Neuron (in vitro differentiated cells): ENCODE data around the gene ITM2A.

Source experiments
- H2AFZ ChIP-seq: one replicate; pipeline ENCODE4 v1.6.1; 2013; ENCODE audit warnings: low read depth, mild to moderate bottlenecking, inconsistent platforms, low read length, moderate library complexity
- H3K27me3 ChIP-seq: one replicate; pipeline ENCODE4 v1.6.1; 2013; ENCODE audit warnings: low read length; ENCODE audit not compliant: insufficient read depth
- H3K36me3 ChIP-seq: one replicate; pipeline ENCODE4 v1.6.1; 2013; ENCODE audit warnings: low read length; ENCODE audit not compliant: insufficient read depth
- H3K4me1 ChIP-seq: one replicate; pipeline ENCODE4 v1.6.1; 2013; ENCODE audit warnings: low read length; ENCODE audit not compliant: insufficient read depth
- H3K4me3 ChIP-seq: 2 replicates; pipeline ENCODE4 v1.5.1; 2013; ENCODE audit warnings: mild to moderate bottlenecking, low read length, moderate library complexity
- H3K9me3 ChIP-seq: one replicate; pipeline ENCODE4 v1.6.1; 2013; ENCODE audit warnings: low read length

The ITM2A gene

GRCh38 chrX:79367907-79368306 lies 773 bp upstream of the ITM2A start:
- Histone ChIP-seq H3K4me1 (no peaks in the 10 kb centered on the region), H3K9me3 (no peaks in the 10 kb centered on the region), H3K27me3 (peaks cover 11% of the 10 kb centered on the region), H2AFZ (no peak overlapping the region), H3K36me3 (no peaks in the 10 kb centered on the region), H3K4me3 (no peak overlapping the region)

DNA sequence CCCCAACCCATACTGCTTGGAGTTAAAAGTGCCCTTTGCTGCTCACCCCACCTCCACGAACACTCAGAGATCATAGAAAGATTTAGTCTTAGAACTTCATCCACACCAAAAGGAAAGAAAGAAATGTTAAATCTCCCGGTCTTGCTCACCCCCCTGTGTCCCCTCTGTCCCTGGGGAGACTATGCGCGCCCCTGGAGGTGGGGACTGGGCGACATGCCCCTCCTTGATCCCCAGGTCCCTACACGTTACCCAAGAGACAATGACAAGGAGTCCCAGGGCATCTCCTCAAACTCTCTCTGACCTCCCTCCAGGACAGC lies 620 bp downstream of the ITM2A start:
- peaks cover 11% of the 10 kb centered on the region for H3K27me3 ChIP-seq
- no peaks in the 10 kb centered on the region for H3K4me1 ChIP-seq
- no peaks in the 10 kb centered on the region for H3K9me3 ChIP-seq
- H3K36me3 ChIP-seq: no peaks in the 10 kb centered on the region
- no peak overlapping the region for H2AFZ ChIP-seq
- no peak overlapping the region for H3K4me3 ChIP-seq

- peaks cover 11% of the 10 kb centered on the region for H3K27me3 ChIP-seq
- no peak overlapping the region for H3K4me3 ChIP-seq
- no peaks in the 10 kb centered on the region for H3K36me3 ChIP-seq
- no peaks in the 10 kb centered on the region for H3K4me1 ChIP-seq
- no peaks in the 10 kb centered on the region for H3K9me3 ChIP-seq
- H2AFZ ChIP-seq: no peak overlapping the region
Observed at GRCh38 chrX:79365591-79365990, 1.5 kb downstream of the ITM2A start.

DNA sequence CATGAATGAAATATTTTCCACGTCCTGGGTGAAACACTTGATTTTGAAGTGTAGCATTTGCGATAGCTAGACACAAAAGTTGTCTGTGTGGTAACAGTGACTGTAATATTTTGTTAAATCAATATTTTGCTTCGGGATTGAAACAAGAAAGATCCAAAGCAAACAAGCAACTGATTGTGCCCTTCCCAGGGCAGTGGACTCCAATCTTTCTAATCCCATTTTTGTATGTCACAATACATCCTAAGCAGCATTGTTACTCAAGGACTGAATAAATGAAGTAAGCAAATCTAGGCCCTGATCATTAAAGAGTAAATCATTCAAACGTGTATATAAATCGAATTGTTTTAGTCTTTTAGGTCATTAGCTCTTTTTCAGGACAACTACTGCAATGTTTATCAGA lies 2.8 kb downstream of the ITM2A start:
- H3K4me1 ChIP-seq: no peaks in the 10 kb centered on the region
- H3K27me3 ChIP-seq: peaks cover 11% of the 10 kb centered on the region
- no peak overlapping the region for H2AFZ ChIP-seq
- H3K4me3 ChIP-seq: no peak overlapping the region
- H3K36me3 ChIP-seq: no peaks in the 10 kb centered on the region
- no peaks in the 10 kb centered on the region for H3K9me3 ChIP-seq

DNA sequence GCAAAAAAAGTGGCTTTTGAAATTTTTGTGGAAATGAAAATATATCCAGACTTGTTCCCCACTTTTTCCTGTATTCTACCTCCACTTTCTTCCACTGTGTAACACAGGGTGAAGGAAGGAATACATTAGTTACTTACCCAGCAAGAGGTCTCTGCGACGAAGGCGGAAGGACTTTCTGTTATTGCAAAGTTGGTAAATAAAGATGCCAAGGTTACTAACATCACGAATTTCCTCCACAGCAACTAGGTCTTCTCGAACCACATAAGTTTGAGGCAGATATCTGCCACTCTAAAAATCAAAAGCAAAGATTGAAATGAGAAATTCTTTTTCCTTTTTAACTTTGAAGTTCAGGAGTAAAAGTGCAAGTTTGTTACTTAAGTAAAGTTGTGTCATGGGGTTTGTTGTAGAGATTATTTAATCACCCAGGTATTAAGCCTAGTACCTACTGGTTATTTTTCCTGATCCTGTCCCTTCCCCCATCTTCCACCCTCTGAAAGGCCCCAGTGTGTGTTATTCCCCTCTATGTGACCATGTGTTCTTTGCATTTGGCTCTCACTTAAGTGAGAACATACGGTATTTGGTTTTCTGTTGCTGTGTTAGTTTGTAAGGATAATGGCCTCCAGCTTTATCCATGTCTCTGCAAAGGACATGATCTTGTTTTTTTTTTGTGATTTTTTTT lies 5.8 kb downstream of the ITM2A start:
- Histone ChIP-seq H3K4me3 (no peak overlapping the region), H3K9me3 (no peaks in the 10 kb centered on the region), H2AFZ (no peak overlapping the region), H3K4me1 (no peaks in the 10 kb centered on the region), H3K36me3 (no peaks in the 10 kb centered on the region), H3K27me3 (peaks cover 1% of the 10 kb centered on the region)

DNA sequence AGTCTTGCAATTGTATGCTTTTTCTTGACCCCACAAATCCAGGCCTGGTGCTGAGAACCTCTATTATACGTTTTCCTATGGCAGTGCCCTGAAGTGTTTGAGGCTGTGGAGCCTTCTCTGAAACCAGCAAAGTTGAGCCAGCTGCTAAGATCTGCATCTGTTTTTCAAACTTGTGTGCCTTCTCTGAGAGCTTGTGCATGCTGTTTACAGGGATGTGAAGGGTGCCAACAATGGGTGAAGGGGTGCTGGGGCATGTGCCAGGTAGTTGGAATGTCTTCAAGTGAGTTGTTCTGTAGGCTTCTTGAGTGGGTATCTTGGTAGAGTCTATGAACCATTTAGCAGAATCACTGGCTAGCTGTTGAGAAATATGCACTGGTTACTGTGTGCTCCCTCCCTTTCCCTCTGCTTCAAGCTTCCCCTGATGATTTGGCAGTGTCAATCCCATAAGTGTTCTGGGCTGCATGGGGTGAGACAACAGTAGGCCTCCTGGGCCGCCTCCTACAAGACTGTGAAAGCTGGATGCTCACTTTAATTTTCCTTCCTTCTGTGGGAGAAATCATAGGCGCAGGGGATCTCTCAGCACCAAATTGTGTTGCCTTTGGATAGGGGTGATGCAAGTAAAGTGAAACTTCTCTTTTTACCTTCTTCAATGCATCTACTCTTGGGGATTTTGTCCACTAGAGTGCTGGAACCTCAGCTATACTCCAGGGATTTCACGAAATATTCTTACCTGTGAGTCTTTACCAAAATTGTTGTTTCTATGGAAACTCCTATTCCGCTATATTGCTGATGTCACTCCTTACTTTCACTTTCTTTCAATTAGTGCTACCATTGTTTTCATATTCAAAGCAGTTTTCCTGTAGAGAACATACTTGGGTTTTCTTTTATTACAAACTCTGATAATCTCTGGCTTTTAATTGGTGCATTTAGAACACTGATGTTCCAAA lies 30.0 kb downstream of the ITM2A start:
- H2AFZ ChIP-seq: no peak overlapping the region
- H3K9me3 ChIP-seq: no peaks in the 10 kb centered on the region
- H3K4me3 ChIP-seq: no peak overlapping the region
- no peaks in the 10 kb centered on the region for H3K36me3 ChIP-seq
- no peaks in the 10 kb centered on the region for H3K27me3 ChIP-seq
- H3K4me1 ChIP-seq: no peaks in the 10 kb centered on the region

GRCh38 chrX:79330022-79330421 lies 37.1 kb downstream of the ITM2A start:
- no peak overlapping the region for H3K4me3 ChIP-seq
- no peaks in the 10 kb centered on the region for H3K9me3 ChIP-seq
- H3K27me3 ChIP-seq: no peaks in the 10 kb centered on the region
- no peaks in the 10 kb centered on the region for H3K4me1 ChIP-seq
- no peak overlapping the region for H2AFZ ChIP-seq
- no peaks in the 10 kb centered on the region for H3K36me3 ChIP-seq

GRCh38 chrX:79325263-79325958 lies 41.7 kb downstream of the ITM2A start:
- Histone ChIP-seq H3K4me1 (no peaks in the 10 kb centered on the region), H3K36me3 (no peaks in the 10 kb centered on the region), H3K9me3 (no peaks in the 10 kb centered on the region), H3K27me3 (no peaks in the 10 kb centered on the region), H3K4me3 (no peak overlapping the region), H2AFZ (no peak overlapping the region)
